ENCODE results near the gene TOR2A. TPM values are rescaled to one million over a fixed set of nuclear protein-coding genes. Genes with fewer than 3 reads are reported as not detected.

The TOR2A gene
- total RNA-seq, 1 donor from 2014 or later, result 7.0 TPM

DNA sequence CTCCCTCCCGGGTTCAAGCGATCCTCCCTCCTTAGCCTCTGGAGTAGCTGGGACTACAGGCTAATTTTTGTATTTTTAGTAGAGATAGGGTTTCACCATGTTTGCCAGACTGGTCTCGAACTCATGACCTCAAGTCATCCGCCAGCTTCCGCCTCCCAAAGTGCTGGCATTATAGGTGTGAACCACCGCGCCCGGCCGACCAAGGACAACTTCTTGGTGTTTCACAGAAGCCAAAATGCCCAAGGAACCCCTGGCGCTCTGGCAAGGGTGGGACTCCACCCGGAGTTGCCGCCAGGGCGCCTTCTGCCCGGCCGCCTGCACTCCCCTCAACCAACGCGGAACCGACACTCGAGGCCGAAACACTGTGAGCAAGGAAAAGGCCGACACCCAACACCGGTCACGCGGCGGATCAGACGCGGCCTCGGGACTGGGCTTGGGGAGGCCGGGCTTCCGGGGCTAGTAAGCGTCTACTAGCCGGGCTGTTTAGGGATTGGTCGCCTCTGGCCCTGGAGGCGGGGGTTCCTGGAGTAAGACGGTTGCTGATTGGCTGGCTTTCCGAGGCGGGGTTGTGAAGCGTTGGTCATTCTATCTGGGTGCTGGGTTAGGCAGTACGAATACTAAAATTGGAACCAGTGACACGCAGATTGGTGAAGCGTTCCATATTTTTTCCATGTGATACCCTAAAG lies 36.0 kb downstream of the TOR2A start:
- peak; percentile 98 for DNase-seq

GRCh38 chr9:127698386-127698785 lies 36.7 kb downstream of the TOR2A start:
- no peak for DNase-seq

- DNase-seq, result no peak
Measured at GRCh38 chr9:127697575-127697974, 37.5 kb downstream of the TOR2A start.

DNA sequence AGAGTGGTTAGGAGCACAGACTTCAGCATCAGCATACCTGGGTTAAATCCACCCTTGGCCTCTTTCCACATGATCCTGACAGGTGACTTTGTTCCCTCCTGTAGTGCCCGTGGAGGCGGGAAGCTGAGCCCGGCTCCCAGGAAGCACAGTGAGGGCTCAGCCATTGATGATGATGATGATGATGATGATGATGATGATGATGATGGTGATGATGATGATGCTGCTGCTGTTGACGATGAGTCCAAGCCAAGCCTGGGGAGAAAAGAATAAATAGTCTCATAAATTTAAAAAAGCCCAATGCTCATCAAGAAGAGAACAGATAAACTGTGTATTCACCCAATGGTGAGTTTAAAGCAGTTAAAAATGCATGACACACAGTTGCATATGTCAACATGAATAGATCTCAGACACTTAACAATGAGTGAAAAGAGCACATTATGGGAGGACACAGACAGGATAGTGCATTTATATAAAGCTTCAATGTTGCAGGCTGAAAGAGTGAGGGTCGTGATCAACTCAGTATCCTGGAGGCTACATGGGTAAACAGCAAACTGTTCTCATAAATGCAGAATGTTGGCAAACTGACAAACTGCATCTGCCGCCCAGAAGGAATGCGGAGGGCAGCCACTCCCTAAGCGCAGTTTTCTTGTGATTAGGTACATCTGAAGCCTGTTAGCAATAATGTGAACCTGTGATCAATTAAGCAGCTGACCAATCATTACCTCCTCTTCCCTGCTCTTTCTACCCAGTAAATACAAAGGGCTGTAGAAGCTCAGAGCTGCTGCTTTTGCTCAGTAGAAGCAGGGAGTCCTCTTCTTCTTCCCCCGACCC lies 40.0 kb downstream of the TOR2A start:
- no peak for DNase-seq

DNA sequence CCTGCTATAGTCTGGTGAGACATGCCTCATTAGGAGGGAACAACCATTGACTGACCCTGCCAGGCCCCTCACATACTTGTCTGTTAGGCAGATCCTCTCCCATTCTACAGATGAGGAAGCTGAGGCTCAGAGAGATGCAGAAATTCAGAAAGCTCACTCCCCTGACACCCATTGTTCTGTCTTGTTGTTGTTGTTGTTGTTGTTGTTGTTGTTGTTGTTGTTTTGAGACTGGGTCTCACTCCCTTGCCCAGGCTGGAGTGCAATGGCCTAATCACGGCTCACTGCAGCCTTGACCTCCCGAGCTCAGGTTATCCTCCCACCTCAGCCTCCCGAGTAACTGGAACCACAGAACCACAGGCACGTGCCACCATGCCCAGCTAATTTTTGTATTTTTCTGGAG lies 41.4 kb downstream of the TOR2A start:
- DNase-seq, result no peak

DNA sequence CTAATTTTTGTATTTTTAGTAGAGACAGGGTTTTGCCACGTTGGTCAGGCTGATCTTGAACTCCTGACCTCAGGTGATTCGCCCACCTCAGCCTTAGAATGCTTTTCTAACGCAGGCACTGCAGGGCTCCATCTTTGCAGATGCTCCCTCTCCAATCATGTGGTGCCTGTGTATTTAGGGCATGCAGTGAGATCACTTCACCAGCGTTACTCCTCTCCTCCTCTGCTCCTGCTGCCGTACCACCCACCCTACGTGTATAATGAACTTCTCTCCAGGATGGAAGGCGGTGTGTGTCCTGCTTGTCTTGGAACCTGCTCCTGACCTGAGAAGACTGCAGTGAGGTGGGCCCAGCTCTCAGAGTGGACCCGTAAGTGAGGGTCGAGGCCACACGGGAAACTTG lies 42.0 kb downstream of the TOR2A start:
- no peak for DNase-seq

DNA sequence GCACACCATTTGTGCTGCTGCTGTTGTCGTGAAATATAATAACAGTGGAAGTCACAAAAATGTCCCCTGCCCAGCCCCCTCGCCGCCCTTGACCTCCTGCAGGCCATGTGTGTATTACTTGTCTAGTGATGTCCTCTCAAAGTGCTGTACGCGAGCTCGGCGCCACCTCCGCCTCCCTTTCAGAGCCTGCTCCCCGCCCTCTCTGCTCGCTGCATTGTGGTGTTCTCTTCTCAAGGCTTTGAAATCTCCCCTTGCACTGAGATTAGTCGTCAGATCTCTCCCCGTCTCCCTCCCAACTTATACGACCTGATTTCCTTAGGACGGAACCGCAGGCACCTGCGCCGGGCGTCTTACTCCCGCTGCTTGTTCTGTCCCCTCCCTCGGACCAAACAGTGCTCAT lies 43.0 kb downstream of the TOR2A start:
- DNase-seq, result no peak

DNA sequence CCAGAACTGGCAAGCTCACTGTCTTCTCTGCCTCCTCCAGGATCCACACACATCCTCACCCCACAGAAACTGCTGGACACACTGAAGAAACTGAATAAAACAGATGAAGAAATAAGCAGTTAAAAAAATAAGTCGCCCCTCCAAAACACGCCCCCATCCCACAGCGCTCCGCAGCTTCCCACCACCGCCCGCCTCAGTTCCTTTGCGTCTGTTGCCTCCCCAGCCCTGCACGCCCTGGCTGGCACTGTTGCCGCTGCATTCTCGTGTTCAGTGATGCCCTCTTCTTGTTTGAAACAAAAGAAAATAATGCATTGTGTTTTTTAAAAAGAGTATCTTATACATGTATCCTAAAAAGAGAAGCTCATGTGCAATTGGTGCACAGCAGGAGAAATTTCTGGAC lies 44.4 kb downstream of the TOR2A start:
- no peak for DNase-seq

DNA sequence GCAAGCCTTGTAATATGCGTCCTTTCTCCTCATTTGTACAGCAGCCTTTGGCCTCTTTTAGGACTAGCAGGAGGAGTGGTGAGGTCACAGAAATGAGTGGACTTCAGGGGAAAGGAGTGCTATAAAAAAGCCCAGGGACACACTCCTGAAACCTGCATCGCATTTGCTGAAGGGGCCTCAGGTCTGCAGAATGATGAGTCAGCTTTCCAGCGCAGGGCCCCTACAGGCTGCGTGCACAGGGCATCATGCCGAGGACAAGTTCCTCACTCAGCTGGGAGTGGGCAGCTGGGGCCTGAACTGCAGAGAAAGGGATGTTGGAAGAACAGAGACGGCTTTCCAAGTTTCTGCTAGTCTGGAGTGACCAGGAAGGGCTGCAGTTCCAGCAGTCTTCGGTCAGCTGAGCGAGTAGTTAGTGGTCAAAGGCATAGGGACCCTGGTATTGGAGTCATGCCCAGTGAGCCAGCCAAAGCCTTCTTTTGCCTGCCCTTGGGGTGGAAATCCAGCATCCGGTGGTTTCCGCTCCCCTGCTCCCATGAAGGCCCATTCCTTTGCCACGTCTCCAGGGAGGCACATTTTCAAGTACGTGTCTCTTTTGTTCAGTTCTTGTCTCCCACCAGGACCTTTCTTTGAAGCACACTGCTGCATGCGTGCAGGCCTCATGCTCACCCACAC lies 45.6 kb downstream of the TOR2A start:
- DNase-seq, result no peak

DNA sequence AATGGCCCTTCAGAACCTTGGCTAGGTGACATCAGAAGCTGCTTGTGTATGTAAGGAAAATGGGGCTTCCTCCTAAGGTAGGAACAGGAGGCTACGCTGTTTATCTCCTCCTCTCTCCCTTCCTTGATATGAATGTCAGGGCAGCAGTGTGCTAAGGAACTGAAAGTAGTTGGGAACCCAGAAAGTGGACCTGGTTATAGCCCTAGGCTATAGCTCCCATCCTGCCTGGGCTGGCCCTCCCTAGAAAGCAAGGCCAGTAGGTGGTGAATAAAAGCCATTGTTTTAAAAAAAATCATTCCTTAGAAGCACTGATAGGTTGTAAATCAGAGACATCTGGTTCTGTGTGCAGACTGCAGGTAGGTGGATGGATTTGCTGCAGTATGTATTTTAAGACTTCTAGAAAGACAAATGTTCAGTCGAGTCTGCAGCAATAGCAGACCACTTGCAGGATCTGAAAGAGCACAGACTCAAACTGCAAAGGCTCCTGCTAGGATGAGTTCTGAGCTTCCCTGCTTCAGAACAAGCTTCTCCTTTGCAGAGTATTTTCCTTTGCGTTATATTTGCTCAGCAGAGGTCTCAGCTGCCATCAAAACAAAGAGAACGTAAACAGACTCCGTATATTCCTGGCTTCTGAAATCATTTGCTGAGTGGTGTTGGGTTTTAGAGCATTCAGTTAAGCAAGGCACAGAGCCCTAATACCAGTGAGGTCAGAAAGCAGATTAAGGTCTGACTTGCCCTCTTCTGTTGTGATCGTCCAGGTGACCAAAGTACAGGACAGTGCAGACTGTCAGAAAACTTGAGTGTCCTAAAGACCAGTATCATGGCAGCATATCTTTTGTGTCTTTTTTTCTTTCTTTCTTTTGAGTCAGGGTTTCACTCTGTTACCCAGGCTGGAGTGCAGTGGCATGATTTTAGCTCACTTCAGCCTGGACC lies 48.4 kb downstream of the TOR2A start:
- DNase-seq, result no peak

- DNase-seq, result no peak
Measured at GRCh38 chr9:127684576-127684975, 50.5 kb downstream of the TOR2A start.

DNA sequence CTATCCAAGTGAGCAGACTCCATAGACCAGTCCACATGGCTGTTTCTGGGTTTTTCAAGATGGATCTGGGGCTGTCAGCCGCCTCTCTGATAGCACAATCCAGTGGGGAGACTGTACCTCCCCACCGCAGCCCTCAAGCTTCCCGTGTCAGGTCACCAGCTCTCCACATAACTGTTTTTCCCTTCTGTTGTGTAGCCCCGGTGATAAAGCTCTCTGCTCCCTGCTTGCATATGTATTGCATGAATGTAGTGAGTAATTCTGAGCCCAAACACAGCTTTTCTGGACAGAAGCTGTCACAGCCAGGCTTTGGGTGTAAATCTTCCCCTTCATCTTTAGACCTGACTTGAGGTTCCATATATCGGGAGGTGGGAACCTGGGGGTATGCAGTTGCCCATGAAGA lies 51.4 kb downstream of the TOR2A start:
- no peak for DNase-seq

DNA sequence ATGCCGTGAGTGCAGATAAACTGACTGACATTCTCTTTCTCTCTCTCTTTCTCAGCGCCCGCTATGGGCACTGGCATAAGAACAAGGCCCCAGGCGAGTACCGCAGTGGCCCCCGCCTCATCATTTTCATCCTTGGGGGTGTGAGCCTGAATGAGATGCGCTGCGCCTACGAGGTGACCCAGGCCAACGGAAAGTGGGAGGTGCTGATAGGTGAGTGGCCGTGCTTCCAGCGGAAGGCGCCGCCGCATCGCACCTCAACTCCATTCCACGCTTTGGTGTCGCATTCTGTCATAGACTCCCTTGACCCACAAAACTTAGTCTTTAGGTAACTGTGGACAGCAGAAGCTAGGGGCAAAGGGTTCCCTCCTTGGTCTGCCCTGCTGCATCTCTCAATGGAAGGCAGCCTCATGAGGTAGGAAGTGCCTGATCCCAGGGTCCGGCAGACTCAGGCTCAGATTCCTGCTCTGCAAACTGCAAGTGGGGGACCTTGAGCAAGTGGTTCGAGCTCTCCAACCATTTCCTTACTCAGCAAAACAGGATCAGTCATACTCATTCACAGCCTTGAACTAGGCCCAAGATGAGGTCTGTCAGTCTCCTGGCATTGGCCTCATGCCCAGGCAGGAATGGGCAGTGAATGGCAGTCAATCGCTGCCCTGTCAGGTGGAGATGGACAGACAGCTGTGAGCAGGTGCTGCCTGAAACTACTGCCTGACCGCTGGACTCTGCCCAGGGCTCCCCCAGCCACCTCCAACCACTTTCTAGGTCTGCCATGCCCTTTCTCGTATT lies 52.5 kb downstream of the TOR2A start:
- no peak for DNase-seq

Other genes with a start within 250 kb of the TOR2A start
- gene STXBP1, start 123.0 kb downstream of the TOR2A start, total RNA-seq, result 78.5 TPM
- gene CFAP157, start 28.3 kb downstream of the TOR2A start, total RNA-seq, result 0.16 TPM
- 5.0 TPM for gene PTRH1, start 19.6 kb downstream of the TOR2A start, total RNA-seq
- gene TTC16, start 19.2 kb downstream of the TOR2A start, total RNA-seq, result not detected
- gene SH2D3C, start 43.4 kb upstream of the TOR2A start, total RNA-seq, result 5.1 TPM
- gene CDK9, start 50.7 kb upstream of the TOR2A start, total RNA-seq, result 45.1 TPM
- gene FPGS, start 67.6 kb upstream of the TOR2A start, total RNA-seq, result 18.1 TPM
- 0.16 TPM for gene ENG, start 119.4 kb upstream of the TOR2A start, total RNA-seq
- gene AK1, start 142.4 kb upstream of the TOR2A start, total RNA-seq, result 28.4 TPM
- 31.8 TPM for gene ST6GALNAC6, start 164.3 kb upstream of the TOR2A start, total RNA-seq
- gene ST6GALNAC4, start 181.7 kb upstream of the TOR2A start, total RNA-seq, result 10.5 TPM
- gene PIP5KL1, start 195.5 kb upstream of the TOR2A start, total RNA-seq, result 1.4 TPM
- gene DPM2, start 202.6 kb upstream of the TOR2A start, total RNA-seq, result 11.4 TPM
- 2.7 TPM for gene EEIG1, start 245.7 kb upstream of the TOR2A start, total RNA-seq